GM18867 (cell line): ENCODE data around the gene EXOC3L1.

Experiments
- ATAC-seq: cut with Tn5 transposase; IDR thresholded peaks from one replicate; pipeline ENCODE4 v1.9.1; 2021; ENCODE audit warnings: mild to moderate bottlenecking, moderate library complexity; ENCODE audit not compliant: unreplicated experiment

The EXOC3L1 gene, protein sequence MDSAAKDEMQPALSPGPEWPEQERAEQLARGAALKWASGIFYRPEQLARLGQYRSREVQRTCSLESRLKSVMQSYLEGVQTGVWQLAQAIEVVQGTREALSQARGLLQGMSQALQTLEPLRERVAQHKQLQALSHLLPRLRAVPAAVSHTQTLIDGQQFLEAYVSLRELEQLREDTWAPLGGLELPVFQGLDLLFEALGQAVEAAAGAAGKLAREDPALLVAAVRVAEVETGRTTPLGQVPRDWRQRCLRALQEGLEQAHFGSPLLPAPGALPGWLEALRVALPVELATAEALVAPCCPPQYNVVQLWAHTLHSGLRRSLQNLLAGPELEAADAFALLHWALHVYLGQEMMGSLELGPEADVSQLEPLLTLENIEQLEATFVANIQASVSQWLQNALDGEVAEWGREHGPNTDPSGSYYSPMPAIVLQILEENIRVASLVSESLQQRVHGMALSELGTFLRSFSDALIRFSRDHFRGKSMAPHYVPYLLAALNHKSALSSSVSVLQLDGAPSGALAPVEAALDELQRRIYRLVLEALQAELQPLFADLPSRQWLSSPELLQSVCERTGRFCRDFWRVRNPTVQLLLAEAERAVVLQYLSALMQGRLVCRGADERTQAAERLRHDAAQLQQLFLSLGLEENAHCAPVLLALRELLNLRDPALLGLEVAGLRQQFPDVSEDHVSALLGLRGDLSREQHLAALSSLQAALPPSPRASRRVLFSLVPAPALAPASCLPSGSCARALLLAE

GRCh38 chr16:67190041-67190440 lies at the start of gene EXOC3L1:
TSS of gene EXOC3L1 (minus strand) at chr16:67190136. CDS start at chr16:67189676, 460 bp downstream.
- ATAC-seq = no peak

- no peak for ATAC-seq
These were observed 49.0 kb upstream of the EXOC3L1 start for GRCh38 chr16:67238806-67239470.

GRCh38 chr16:67238278-67238575 lies 48.3 kb upstream of the EXOC3L1 start:
- no peak for ATAC-seq

DNA sequence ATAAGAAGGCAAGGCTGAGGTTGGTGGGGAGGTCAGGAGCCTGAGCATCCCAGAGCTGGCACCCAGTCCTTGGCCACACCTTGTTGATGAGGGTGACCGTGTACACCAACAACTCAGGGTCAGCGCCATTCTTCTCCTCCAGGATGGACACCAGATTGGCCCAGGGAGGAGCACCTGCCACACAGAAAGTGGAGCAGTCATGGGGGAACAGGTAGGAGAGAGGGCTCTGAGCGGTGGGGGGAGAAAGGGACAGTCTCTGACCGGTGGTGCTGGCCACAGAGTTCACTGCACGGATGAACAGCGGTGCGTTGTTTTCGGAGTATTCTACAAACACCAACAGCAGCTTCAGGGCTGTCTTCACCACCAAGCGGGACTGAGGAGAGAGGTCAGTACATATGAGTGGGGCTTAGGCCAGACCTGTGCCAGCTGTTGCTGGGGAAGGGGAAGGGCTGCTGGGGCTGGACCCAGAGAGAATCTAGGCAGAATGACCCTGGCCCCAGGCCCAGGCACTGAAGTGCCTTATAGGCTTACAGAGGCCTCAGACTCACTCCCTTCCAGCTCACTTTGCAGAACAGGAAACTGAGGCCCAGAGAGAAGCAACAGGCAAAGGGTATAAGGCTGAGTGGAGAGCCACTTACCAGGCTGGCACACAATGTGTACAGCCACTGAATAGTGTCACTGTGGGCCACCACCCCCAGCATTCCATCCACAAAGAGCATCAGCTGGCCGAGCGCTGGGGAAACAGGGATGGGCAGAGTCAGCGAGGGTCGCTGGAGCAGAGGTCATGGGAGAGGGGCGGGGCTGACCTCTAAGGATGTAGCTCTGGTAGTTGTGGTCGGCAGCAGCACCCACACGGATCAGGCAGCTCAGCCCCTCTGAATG lies 47.7 kb upstream of the EXOC3L1 start:
- ATAC-seq = no peak

DNA sequence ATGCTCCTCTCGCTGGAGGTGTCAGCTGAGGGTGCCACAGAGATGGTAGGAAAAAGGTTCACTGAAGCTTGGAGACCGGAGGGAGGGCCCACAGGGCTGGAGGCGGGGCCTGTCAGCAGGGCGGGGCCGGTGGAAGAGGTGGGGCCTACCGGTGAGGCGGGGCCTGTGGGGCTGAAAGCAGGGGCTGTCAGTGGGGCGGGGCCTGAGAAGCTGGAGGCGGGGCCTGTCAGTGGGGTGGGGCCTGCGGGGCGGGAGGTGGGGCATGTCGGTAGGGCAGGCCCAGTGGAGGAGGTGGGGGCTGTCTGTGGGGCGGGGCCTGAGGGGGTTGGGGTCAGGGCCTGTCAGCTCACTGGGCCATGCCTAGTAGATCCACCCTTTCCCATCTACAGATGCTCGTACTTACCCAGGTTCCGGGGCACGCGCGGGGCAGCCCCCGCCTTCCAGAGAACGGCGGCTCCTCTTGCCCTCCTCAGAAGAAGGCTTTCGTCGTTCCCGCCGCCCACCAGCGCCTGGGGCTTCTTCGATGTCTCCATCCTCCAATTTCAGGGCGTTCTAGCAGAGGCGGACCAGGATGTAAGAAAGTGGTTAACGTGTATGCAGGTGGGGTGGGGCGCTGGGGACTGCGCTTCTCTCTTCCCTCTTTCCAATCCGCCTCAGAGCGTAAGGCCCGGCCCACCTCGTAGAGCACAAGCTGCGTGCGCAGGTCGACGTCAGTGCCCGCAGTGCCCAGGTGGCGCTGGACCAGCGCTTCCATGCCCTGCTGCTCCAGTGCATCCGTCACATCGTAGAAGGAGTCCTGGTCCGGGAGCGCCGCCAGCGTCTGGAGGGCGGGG lies 46.8 kb upstream of the EXOC3L1 start:
- no peak for ATAC-seq

GRCh38 chr16:67235816-67236562 lies 46.1 kb upstream of the EXOC3L1 start:
- ATAC-seq = no peak

DNA sequence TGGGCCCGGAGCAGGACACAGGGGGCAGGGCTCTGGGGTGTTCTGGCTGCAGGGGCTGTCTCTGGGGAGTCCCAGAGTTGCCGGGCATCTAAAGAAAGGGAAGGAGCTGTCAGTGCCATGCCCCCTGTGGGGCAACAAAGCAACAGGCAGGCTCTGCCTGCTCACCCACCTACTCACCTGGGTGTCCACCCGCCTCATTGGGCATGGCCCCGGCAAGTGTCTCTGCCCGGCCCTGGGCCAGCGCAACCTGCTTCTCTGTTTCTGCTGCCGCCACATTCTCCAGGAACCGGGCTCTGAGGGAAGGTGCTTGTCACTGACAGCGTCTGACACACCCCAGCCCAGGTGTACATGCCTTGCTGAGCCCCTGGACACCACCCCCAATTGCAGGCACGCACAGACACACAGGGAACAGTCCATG lies 44.3 kb upstream of the EXOC3L1 start:
- ATAC-seq = no peak

- ATAC-seq = no peak
These were observed 43.7 kb upstream of the EXOC3L1 start for GRCh38 chr16:67233596-67233995.

GRCh38 chr16:67230809-67231660 lies 41.1 kb upstream of the EXOC3L1 start:
- no peak for ATAC-seq

DNA sequence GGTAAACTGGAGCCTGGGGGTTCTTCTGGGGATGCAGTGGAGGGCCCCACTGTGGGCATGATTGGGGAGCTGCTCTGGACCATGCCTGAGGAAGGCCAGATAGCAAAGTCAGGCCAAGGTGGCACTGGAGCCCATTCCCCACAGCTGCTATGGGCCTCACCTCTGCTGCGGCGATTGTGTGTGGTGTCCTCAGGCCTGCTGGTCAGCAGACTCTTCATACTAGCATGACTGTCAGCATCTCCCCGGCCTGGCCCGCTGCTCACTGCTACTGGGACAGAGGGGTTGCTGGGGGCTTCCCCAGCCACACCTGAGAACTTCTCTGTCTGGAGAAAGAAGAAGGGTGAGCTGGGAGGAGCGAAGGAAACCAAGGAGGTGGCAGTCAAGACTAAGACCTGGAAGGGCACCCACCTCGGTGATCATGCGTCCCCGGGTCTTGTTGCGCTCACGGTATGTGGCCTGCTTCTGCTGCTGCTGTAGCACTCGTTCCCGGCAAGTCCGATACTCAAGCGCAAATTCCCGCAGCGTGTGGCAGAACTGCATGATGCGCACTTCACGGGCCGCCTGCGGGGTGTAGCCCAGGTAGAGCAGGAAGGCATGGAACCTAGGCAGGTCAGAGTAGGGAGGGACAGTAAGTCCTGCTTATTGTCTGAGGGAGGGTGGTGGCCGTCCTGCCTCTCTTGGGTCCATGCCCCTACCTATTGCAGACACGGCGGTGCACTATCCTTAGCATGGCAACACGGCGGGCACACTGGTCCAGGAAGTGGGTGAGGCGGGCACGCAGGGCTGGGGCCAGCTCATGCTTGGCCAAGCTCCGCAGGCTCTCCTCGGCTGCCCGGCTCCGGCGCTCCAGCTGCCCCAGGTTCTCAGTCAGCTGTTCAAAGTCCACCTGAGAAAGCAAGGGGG lies 40.2 kb upstream of the EXOC3L1 start:
- ATAC-seq = no peak

GRCh38 chr16:67228905-67229304 lies 39.0 kb upstream of the EXOC3L1 start:
- ATAC-seq = no peak

DNA sequence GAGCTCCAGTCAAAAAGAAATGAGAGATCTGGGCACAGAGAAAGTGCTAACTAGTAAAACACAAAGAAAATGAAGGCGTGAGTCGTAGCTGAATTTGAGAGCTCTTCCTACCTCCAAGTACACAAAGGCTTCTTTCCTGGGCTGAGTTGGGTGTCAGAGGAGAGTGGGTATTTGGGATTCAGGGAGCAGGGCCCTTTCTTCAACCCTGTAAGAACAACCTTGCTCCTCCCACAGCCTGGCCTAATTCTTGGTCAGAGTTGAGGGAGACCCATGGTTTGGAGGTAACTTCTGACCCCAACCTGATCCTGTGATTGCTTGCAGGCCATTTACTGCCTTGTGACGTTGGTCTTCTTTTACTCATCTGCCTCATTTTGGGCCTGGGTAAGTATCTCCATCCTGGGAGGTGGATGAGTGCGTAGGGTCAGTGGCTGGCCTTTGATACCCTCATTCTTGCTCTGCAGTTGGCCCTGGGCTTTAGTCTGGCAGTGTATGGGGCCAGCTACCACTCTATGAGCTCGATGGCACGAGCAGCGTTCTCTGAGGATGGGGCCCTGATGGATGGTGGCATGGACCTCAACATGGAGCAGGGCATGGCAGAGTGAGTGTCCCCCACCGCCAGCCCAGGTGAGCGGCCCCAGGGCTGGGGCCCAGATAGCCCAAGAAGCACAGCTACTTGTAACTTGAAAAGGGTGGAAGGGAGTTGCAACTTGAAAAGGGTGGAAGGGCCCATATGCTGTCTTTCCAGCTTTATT lies 38.3 kb upstream of the EXOC3L1 start:
- no peak for ATAC-seq

DNA sequence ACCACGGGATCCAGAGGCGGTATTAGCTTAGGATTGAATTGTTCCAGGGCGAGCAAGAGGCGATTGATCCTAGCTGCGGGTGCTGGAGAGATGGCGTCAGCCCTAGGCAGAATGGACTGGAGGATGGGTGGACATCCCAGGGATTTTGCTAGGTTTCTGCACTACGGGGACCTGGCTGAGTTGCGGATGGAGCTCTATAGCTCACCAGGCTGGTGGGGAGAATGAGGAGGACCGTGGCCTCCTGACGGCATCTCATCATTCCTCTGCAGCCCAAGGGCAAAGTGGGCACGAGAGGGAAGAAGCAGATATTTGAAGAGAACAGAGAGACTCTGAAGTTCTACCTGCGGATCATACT lies 37.6 kb upstream of the EXOC3L1 start:
- ATAC-seq = no peak

DNA sequence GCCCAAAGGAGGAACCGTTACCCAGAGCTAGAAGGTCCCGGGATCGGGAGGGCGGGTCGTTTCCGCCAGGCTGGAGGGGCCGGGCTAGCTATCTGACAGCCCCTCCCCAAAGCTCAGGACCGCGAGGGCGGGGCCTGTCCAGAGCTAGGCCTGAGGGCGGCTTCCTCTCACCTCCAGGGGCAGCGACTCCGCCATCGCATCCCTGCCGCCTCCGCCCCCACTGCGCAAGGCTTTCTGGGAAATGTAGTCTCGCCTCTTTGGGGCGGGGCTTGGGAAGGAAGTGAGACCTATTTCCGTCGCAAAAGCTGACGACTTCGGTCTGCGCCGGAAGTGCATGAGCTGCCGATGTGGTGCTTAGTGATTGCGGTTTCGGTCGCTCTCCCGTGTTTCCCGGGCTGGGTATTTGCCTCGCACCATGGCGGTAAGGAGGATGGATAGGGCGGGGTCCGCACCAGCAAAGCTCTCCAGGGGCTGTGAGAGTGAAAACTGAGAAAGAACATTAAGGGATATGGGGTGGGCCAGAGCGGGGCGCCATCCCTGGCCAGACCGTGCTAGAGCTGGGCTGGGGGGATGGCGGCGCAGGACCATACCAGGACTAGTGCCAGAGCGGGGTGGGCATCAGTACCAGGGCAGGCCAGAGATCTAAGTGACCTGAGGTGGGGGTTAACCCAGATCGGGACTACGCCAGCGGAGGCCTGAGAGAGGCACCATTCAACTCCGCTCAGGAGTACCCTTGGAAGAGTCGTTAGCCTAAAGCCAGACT lies 37.0 kb upstream of the EXOC3L1 start, which contains the start of gene TMEM208:
Gene TMEM208, plus strand, starts transcription at position 327 of the 763 bp plus-strand sequence. Its CDS starts 89 bp downstream, at position 416.
- ATAC-seq = peak; percentile 93

DNA sequence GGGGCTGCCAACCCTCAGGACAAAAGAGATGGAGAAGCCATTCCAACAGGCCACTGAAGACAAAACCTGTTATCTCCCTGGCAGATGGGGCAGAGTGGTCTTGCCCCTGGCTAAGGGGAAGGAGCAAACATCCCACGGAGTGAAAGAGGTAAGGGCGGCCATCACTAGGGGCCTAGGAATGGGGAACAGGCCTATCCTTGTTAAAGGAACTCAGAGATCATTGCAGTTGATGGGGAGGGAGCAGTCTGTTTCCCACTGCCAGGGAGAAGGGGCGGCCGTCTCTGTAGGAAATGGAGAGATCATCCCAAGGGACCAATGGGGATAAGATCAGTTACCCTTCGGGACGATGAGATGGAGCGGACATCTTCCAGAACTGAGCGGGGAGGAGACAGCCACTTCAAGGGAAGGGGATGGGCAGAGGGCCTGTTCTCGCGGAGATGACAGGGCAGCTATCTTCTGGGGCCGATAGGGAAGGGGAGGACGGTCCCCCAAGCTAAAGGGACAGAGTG lies 36.4 kb upstream of the EXOC3L1 start:
- ATAC-seq = no peak

DNA sequence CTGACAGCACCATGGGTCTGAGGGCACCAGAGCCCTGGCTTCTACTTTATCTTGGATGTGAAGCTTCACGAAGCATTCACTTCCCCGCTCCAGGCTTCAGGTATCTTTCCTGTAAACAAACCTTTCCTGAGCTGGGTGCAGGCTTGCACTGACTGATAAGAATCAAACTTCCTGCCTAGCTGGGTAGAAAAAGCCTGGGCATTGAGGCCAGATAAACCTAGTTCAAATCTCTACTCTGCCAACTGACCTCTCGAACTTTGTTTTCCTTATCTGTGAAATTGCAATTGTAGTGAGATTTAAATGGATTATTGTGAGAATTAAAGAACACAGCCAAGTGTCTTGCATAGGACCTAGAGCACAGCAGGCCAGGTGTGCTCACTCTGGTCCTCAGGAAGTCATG lies 34.1 kb upstream of the EXOC3L1 start:
- no peak for ATAC-seq
